HCT116 (cell line): ENCODE data around the gene EIF4E. TPM values are rescaled to one million over a fixed set of nuclear protein-coding genes. Genes with fewer than 3 reads are reported as not detected.
"Not testable (repeated sequence)": the region's sequence is repeated elsewhere in the genome, so short reads cannot be mapped to it uniquely, and the experiment has no call there.

Source experiments
- ATAC-seq: fragments of 200-7000 bp; cut with Tn5 transposase; 2 replicates; pipeline ENCODE4 v1.9.1; 2020; ENCODE audit warnings: mild to moderate bottlenecking, moderate library complexity
- BruUV-seq: library from RNA; stranded (reverse); fragments of 400-500 nt; replicated peaks from 2 replicates; lab custom pipeline; 2021; lab: Mats Ljungman, UMichigan
- CTCF ChIA-PET: fragments of 300-600 bp; sonication (Branson Sonifier 250); formaldehyde crosslinking; loops from one replicate; lab custom pipeline; 2021; ENCODE audit warnings: antibody characterized with exemption; lab: Charles Lee
- POLR2A ChIA-PET: fragments of 300-600, 350-600 bp; sonication (Branson Sonifier 250); formaldehyde crosslinking; loops from one replicate; lab custom pipeline; 2021; ENCODE audit warnings: antibody characterized with exemption; lab: Charles Lee
- RAD21 ChIA-PET, 2 experiments: fragments of 300-600 bp; sonication (Branson Sonifier 250); formaldehyde crosslinking; loops; one replicate each; lab custom pipeline; 2023; ENCODE audit warnings: low total read pairs in 2 of 2; ENCODE audit not compliant: uncharacterized antibody in 2 of 2, unreplicated experiment in 2 of 2, low non-redundant PET in 1 of 2; lab: Charles Lee
- DNase-seq: peaks from one replicate; pipeline ENCODE4 v3.0.0-alpha.2; 2010; ENCODE audit warnings: low read depth, low spot score
- H2AFZ ChIP-seq: fragments of 200-600 bp; shearing (Covaris generic), sonication (generic); 2 replicates; pipeline ENCODE4 v1.6.1; 2017; ENCODE audit warnings: low read depth, mixed run types, mixed read lengths, antibody characterized with exemption, low read length; ENCODE audit not compliant: poor library complexity, severe bottlenecking
- H3K27ac ChIP-seq: 2 replicates; pipeline ENCODE4 v1.5.1; 2012; ENCODE audit warnings: low read depth, low read length
- H3K27me3 ChIP-seq: fragments of 200-600 bp; sonication (generic); 2 replicates; pipeline ENCODE4 v1.6.1; 2016; ENCODE audit warnings: mixed run types, low read length, mixed read lengths; ENCODE audit not compliant: insufficient read depth
- H3K36me3 ChIP-seq, 2 experiments: fragments of 200-500 bp in 1 of 2; fragments of 200-600 bp in 1 of 2; sonication (Bioruptor generic) in 1 of 2; sonication (generic) in 1 of 2; 2 replicates each; pipeline versions ENCODE4 v1.5.1 to v1.6.1; 2014 to 2016; ENCODE audit warnings: low read length in 2 of 2, inconsistent platforms in 1 of 2, mixed read lengths in 1 of 2, mixed run types in 1 of 2; ENCODE audit not compliant: insufficient read depth in 2 of 2, control insufficient read depth in 1 of 2
- H3K4me1 ChIP-seq, 2 experiments: fragments of 200-600 bp in 1 of 2; sonication (generic) in 1 of 2; 2 replicates each; pipeline versions ENCODE4 v1.5.1 to v1.6.1; 2012 to 2017; ENCODE audit warnings: low read length in 2 of 2, inconsistent platforms in 1 of 2, mild to moderate bottlenecking in 1 of 2, mixed read lengths in 1 of 2, mixed run types in 1 of 2, moderate library complexity in 1 of 2; ENCODE audit not compliant: insufficient read depth in 2 of 2, control insufficient read depth in 1 of 2
- H3K4me2 ChIP-seq: fragments of 200-600 bp; sonication (generic); 2 replicates; pipeline ENCODE4 v1.6.1; 2017; ENCODE audit warnings: mixed run types, low read length, mixed read lengths
- H3K4me3 ChIP-seq, 2 experiments: fragments of 200-600 bp in 1 of 2; sonication (generic) in 1 of 2; replicated peaks in 1 of 2; 2 replicates each; pipeline ENCODE4 v1.5.1; 2011 to 2016; ENCODE audit warnings: low read length in 2 of 2, control low read depth in 1 of 2, low read depth in 1 of 2, mild to moderate bottlenecking in 1 of 2, mixed read lengths in 1 of 2, mixed run types in 1 of 2
- H3K79me2 ChIP-seq: fragments of 200-600 bp; sonication (generic); 2 replicates; pipeline ENCODE4 v1.6.1; 2017; ENCODE audit warnings: mild to moderate bottlenecking, mixed run types, low read length, moderate library complexity, mixed read lengths; ENCODE audit not compliant: insufficient read depth
- H3K9ac ChIP-seq: fragments of 200-600 bp; sonication (generic); 2 replicates; pipeline ENCODE4 v1.6.1; 2016; ENCODE audit warnings: low read length, mixed read lengths
- H3K9me2 ChIP-seq: fragments of 200-600 bp; sonication (generic), shearing (Covaris generic); 2 replicates; pipeline ENCODE4 v1.6.1; 2017; ENCODE audit warnings: mixed run types, mild to moderate bottlenecking, moderate library complexity; ENCODE audit not compliant: insufficient read depth
- H3K9me3 ChIP-seq, 2 experiments: fragments of 200-500 bp in 1 of 2; fragments of 200-600 bp in 1 of 2; sonication (Bioruptor generic) in 1 of 2; sonication (generic) in 1 of 2; 2 replicates each; pipeline ENCODE4 v1.6.1; 2014 to 2017; ENCODE audit warnings: low read length in 2 of 2, mixed read lengths in 2 of 2, inconsistent platforms in 1 of 2, low read depth in 1 of 2, mild to moderate bottlenecking in 1 of 2, mixed run types in 1 of 2, moderate library complexity in 1 of 2; ENCODE audit not compliant: control insufficient read depth in 1 of 2, insufficient read depth in 1 of 2
- H4K20me1 ChIP-seq: fragments of 200-600 bp; sonication (generic), shearing (Covaris generic); 2 replicates; pipeline ENCODE4 v1.6.1; 2017; ENCODE audit warnings: mixed run types, mild to moderate bottlenecking, moderate library complexity; ENCODE audit not compliant: insufficient read depth
- ATF3 ChIP-seq: IDR thresholded peaks from 2 replicates; pipeline ENCODE4 v1.6.1; 2012
- CTCF ChIP-seq, 3 experiments: fragments of 200-600 bp in 1 of 3; sonication (generic) in 1 of 3; IDR thresholded peaks in 2 of 3; conservative IDR thresholded peaks in 1 of 3; 2 replicates each; pipeline ENCODE4 v1.5.1; 2012 to 2017; ENCODE audit warnings: low read depth in 2 of 3, low read length in 2 of 3, antibody characterized with exemption in 1 of 3, borderline replicate concordance in 1 of 3, control low read depth in 1 of 3, mild to moderate bottlenecking in 1 of 3, mixed read lengths in 1 of 3, mixed run types in 1 of 3, moderate library complexity in 1 of 3; ENCODE audit not compliant: insufficient read depth in 1 of 3
- JUND ChIP-seq: IDR thresholded peaks from 2 replicates; pipeline ENCODE4 v1.6.1; 2012
- MAX ChIP-seq: IDR thresholded peaks from 2 replicates; pipeline ENCODE4 v1.6.1; 2012
- POLR2A ChIP-seq: IDR thresholded peaks from 2 replicates; pipeline ENCODE4 v1.7.0; 2011; ENCODE audit warnings: borderline replicate concordance; ENCODE audit not compliant: insufficient read depth, insufficient read length; ENCODE audit errors: extremely low read depth
- REST ChIP-seq: IDR thresholded peaks from 2 replicates; pipeline ENCODE4 v1.6.1; 2012; ENCODE audit warnings: low read depth
- YY1 ChIP-seq: IDR thresholded peaks from 2 replicates; pipeline ENCODE4 v1.6.1; 2011; ENCODE audit warnings: low read length, low read depth, moderate library complexity, mild to moderate bottlenecking; ENCODE audit not compliant: insufficient replicate concordance; ENCODE audit errors: extremely low read depth
- ZFX ChIP-seq: fragments of 450-650 bp; IDR thresholded peaks from 2 replicates; pipeline ENCODE4 v1.6.1; 2017
- ZNF274 ChIP-seq: fragments of 200-500 bp; sonication (Bioruptor generic); IDR thresholded peaks from 2 replicates; pipeline ENCODE4 v1.6.1; 2014; ENCODE audit warnings: mild to moderate bottlenecking, low read depth, low read length, inconsistent platforms
- intact Hi-C: fragments of 100-400 bp; cut with micrococcal nuclease; formaldehyde crosslinking; loops from 2 replicates; pipeline ENCODE4 v1.10.0; 2022
- total RNA-seq: library from RNA; stranded (reverse); gene quantifications from one replicate; pipeline ENCODE4 v1.2.1, GENCODE V29; 2021; ENCODE audit not compliant: unreplicated experiment

The EIF4E gene
- total RNA-seq, 1 experiment from 2014 or later: 148 TPM

GRCh38 chr4:98935633-98936032 is 6.7 kb upstream of the EIF4E start (continued):
- TF ChIP-seq CTCF (IDR thresholded peaks at IDR 0.05 in 2 of 3, conservative IDR thresholded peaks at IDR 0.05 in 1 of 3; ENCODE audit: borderline replicate concordance in 1 of 3, insufficient read depth in 1 of 3, low read depth in 2 of 3, low read length in 2 of 3): no peak

- ATAC-seq, H3K79me2 ChIP-seq, BruUV-seq, H3K4me3 ChIP-seq, H4K20me1 ChIP-seq, H2AFZ ChIP-seq, H3K27me3 ChIP-seq, H3K9me2 ChIP-seq, H3K27ac ChIP-seq, H3K9ac ChIP-seq, H3K4me2 ChIP-seq, CTCF ChIA-PET, POLR2A ChIA-PET, DNase-seq, RAD21 ChIA-PET, H3K36me3 ChIP-seq, H3K9me3 ChIP-seq: not testable (repeated sequence)
- H3K4me1 ChIP-seq: peaks cover 9 to 42% of the 10 kb centered on the region in 2 experiments
- intact Hi-C loops: loop anchor here (5.0 kb wide), 2 partner anchors 122 to 472 kb away; no protein-coding TSS in a partner anchor
Measured at GRCh38 chr4:98934851-98935250, 5.9 kb upstream of the EIF4E start.

- no peaks in the 10 kb centered on the region for H3K36me3 ChIP-seq
- CTCF ChIA-PET: no interaction called here
- H3K9me3 ChIP-seq: no peaks in the 10 kb centered on the region
- no peaks in the 10 kb centered on the region for H4K20me1 ChIP-seq
- POLR2A ChIA-PET: no interaction called here
- no peak overlapping the region for H3K4me2 ChIP-seq
- no peaks in the 10 kb centered on the region for H3K27me3 ChIP-seq
- no TSS peak for BruUV-seq
- ATAC-seq (no peak), DNase-seq (no peak)
- H2AFZ ChIP-seq: no peak overlapping the region
- peaks cover 7 to 29% of the 10 kb centered on the region in 2 experiments for H3K4me1 ChIP-seq
- H3K9me2 ChIP-seq: no peaks in the 10 kb centered on the region
- intact Hi-C loops: no loop called here
- RAD21 ChIA-PET: no interaction called here
- H3K27ac ChIP-seq: no peak overlapping the region
- peaks cover 13% of the 10 kb centered on the region for H3K79me2 ChIP-seq
- H3K9ac ChIP-seq: no peak overlapping the region
- H3K4me3 ChIP-seq: no peak overlapping the region
- no peak for TF ChIP-seq ATF3
- no peak for TF ChIP-seq ZNF274
- TF ChIP-seq REST: no peak
- TF ChIP-seq POLR2A: no peak
- TF ChIP-seq MAX: no peak
- no peak for TF ChIP-seq CTCF (IDR thresholded peaks at IDR 0.05 in 2 of 3, conservative IDR thresholded peaks at IDR 0.05 in 1 of 3; ENCODE audit: borderline replicate concordance in 1 of 3, insufficient read depth in 1 of 3, low read depth in 2 of 3, low read length in 2 of 3)
- no peak for TF ChIP-seq ZFX
- no peak for TF ChIP-seq YY1
- TF ChIP-seq JUND: no peak
Measured at GRCh38 chr4:98932539-98932938, 3.6 kb upstream of the EIF4E start.
